ENCODE measurements around the gene RASAL1. TPM values are rescaled to one million over a fixed set of nuclear protein-coding genes. Genes with fewer than 3 reads are reported as not detected.

Gene RASAL1, protein sequence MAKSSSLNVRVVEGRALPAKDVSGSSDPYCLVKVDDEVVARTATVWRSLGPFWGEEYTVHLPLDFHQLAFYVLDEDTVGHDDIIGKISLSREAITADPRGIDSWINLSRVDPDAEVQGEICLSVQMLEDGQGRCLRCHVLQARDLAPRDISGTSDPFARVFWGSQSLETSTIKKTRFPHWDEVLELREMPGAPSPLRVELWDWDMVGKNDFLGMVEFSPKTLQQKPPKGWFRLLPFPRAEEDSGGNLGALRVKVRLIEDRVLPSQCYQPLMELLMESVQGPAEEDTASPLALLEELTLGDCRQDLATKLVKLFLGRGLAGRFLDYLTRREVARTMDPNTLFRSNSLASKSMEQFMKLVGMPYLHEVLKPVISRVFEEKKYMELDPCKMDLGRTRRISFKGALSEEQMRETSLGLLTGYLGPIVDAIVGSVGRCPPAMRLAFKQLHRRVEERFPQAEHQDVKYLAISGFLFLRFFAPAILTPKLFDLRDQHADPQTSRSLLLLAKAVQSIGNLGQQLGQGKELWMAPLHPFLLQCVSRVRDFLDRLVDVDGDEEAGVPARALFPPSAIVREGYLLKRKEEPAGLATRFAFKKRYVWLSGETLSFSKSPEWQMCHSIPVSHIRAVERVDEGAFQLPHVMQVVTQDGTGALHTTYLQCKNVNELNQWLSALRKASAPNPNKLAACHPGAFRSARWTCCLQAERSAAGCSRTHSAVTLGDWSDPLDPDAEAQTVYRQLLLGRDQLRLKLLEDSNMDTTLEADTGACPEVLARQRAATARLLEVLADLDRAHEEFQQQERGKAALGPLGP
- polyA plus RNA-seq (2012; ENCODE audit: insufficient read length, low read depth): not detected

DNA sequence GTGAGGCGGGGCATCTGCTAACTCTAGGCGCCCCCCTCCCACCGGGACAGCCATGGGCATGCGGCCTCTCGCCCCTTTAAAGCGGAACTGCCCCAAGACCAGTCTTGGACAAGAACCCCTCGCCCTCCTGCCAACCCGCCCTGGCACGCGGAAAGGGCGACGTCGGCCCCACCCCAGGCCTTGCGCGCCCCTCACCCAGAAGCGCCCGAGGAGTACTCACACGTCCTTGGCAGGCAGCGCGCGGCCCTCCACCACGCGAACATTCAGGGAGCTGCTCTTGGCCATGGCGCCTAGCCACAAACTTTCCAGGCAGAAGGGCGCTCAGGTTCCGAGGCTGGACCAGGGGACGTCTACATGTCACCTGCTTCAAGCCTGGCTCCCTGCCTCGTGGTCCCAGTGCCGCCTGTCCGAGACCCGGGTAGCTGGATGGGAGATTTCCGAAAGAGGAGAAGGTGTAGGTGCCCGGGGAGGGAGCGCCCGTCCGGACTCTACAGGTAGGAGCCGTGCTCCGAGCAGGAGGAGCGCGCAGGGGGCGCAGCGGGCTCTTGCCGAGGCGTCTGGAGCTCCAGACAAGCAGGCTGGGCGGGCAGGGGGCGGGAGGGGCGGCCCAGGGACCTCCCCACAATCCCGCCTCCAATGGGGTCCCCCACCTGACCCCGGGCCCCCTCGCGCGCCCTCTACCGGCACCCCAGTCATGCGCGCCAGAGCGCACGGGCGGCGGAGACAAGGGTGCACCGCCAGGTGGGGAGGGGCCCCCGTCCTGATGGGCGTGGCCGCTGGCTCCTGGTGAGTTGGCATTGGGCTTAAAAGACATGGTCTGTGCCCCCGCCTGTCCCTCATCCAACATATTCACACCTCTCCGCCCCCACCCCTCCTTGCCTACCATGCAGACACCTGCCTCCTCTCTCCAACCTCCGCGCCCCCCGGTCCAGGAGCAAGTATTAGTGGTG lies at the start of gene RASAL1:
Gene RASAL1, minus strand, starts transcription at position 584 of the 950 bp plus-strand sequence. Its CDS starts 299 bp downstream, at position 285.
- no peak for TF ChIP-seq FOXP2 (optimal IDR thresholded peaks at IDR 0.05; ENCODE audit: borderline replicate concordance, extremely low read depth, extremely low read length, insufficient read depth)
- TF ChIP-seq, protein P1, sequence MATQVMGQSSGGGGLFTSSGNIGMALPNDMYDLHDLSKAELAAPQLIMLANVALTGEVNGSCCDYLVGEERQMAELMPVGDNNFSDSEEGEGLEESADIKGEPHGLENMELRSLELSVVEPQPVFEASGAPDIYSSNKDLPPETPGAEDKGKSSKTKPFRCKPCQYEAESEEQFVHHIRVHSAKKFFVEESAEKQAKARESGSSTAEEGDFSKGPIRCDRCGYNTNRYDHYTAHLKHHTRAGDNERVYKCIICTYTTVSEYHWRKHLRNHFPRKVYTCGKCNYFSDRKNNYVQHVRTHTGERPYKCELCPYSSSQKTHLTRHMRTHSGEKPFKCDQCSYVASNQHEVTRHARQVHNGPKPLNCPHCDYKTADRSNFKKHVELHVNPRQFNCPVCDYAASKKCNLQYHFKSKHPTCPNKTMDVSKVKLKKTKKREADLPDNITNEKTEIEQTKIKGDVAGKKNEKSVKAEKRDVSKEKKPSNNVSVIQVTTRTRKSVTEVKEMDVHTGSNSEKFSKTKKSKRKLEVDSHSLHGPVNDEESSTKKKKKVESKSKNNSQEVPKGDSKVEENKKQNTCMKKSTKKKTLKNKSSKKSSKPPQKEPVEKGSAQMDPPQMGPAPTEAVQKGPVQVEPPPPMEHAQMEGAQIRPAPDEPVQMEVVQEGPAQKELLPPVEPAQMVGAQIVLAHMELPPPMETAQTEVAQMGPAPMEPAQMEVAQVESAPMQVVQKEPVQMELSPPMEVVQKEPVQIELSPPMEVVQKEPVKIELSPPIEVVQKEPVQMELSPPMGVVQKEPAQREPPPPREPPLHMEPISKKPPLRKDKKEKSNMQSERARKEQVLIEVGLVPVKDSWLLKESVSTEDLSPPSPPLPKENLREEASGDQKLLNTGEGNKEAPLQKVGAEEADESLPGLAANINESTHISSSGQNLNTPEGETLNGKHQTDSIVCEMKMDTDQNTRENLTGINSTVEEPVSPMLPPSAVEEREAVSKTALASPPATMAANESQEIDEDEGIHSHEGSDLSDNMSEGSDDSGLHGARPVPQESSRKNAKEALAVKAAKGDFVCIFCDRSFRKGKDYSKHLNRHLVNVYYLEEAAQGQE (IDR thresholded peaks at IDR 0.05; ENCODE audit: insufficient read depth in 1 of 2, low read depth in 2 of 2, low read length in 2 of 2): no peak
- TF ChIP-seq TAF1 (IDR thresholded peaks at IDR 0.05; ENCODE audit: borderline replicate concordance, insufficient read depth, low read length): no peak
- no peak for TF ChIP-seq POLR2AphosphoS5 (IDR thresholded peaks at IDR 0.05; ENCODE audit: low read depth, low read length)
- TF ChIP-seq SIN3A (IDR thresholded peaks at IDR 0.05; ENCODE audit: borderline replicate concordance, insufficient read depth, low read length): no peak

DNA sequence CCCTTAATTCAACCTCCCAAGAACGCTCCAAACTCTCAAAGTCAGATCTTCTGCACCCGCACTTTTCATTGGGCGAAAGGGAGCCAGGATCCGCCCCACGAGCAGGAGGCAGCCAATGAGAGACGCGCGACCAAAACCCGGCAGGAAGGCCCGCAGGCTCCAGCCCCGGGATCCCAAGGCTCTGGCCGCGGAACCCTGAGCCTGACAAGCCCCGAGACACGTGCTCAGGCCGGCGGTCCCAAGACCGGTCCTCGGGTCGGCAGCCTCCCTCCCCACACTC lies 49.3 kb upstream of the RASAL1 start:
- peak; percentile 74; the same call in 1 of the 2 replicates for TF ChIP-seq POLR2AphosphoS5 (IDR thresholded peaks at IDR 0.05; ENCODE audit: low read depth, low read length)
- no peak for TF ChIP-seq SIN3A (IDR thresholded peaks at IDR 0.05; ENCODE audit: borderline replicate concordance, insufficient read depth, low read length)

DNA sequence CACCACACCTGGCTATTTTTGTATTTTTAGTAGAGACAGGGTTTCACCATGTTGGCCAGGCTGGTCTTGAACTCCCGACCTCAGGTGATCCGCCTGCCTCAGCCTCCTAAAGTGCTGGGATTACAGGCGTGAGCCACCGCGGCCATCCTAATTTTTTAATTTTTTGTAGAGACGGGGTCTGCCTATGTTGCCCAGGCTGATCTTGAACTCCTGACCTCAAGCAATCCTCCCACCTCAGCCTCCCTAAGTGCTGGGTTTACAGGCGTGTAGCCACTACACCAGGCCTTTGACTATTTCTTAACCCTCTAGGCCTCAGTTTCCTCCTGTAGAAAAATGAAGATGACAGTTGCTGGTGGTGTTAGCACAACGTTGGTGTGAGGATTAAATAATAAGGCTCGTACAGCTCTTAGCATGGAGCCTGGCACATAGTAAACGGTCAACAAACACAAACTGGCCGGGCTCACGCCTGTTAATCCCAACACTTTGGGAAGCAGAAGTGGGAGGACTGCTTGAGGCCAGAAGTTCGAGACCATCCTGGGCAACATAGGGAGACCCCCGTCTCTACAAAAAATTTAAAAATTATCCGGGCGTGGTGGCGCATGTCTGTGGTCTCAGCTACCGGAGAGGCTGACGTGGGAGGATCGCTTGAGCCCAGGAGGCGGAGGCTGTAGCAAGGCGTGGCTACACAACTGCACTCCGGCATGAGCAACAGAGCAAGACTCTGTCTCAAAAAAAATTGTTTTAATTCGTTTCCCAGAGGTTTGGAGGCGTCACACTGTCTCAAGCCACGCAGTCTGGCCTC lies 48.7 kb upstream of the RASAL1 start:
- TF ChIP-seq TAF1 (IDR thresholded peaks at IDR 0.05; ENCODE audit: borderline replicate concordance, insufficient read depth, low read length) (no peak), SIN3A (IDR thresholded peaks at IDR 0.05; ENCODE audit: borderline replicate concordance, insufficient read depth, low read length) (no peak), POLR2AphosphoS5 (IDR thresholded peaks at IDR 0.05; ENCODE audit: low read depth, low read length) (0 out of 2 replicates have a peak, but pooled peaks have one; percentile 9), FOXP2 (optimal IDR thresholded peaks at IDR 0.05; ENCODE audit: borderline replicate concordance, extremely low read depth, extremely low read length, insufficient read depth) (peak; percentile 18)
- TF ChIP-seq, protein P1 (IDR thresholded peaks at IDR 0.05; ENCODE audit: insufficient read depth in 1 of 2, low read depth in 2 of 2, low read length in 2 of 2): no peak

DNA sequence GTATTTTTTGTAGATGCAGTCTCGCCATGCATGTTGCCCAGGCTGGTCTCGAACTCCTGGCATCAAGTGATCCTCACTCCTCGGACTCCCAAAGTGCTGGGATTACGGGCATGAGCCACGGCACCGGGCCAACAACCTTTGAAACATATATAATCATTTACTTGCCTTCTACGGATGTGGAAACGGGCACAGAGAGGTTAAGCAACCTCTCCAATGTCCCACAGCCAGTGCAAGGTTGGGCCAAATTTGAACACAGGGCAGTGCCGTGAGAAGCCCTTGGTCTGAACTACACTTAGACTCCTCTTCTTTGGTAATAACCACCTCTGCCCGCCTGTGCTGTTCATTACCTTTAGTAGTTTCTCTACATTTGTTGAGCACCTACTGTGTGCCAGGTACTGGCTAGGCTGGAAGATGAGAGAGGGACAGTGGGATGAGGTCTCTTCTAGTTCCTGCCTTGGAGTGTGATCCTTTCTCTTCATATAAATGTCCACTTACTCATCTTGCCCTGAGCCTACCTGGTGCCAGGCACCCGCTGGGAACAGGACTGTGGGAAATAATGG lies 47.5 kb upstream of the RASAL1 start:
- TF ChIP-seq TAF1 (IDR thresholded peaks at IDR 0.05; ENCODE audit: borderline replicate concordance, insufficient read depth, low read length): no peak
- TF ChIP-seq POLR2AphosphoS5 (IDR thresholded peaks at IDR 0.05; ENCODE audit: low read depth, low read length): no peak
- TF ChIP-seq, protein P1 (IDR thresholded peaks at IDR 0.05; ENCODE audit: insufficient read depth in 1 of 2, low read depth in 2 of 2, low read length in 2 of 2): no peak
- TF ChIP-seq SIN3A (IDR thresholded peaks at IDR 0.05; ENCODE audit: borderline replicate concordance, insufficient read depth, low read length): no peak
- no peak for TF ChIP-seq FOXP2 (optimal IDR thresholded peaks at IDR 0.05; ENCODE audit: borderline replicate concordance, extremely low read depth, extremely low read length, insufficient read depth)

Measured in PFSK-1 (cell line).